GM13976 (cell line): ENCODE results near the gene MBNL2.

Experiments
- DNase-seq: peaks from one replicate; pipeline ENCODE4 v3.0.0; 2012; ENCODE audit warnings: low spot score
- in situ Hi-C: fragments of 300-500 bp; cut with MboI; formaldehyde crosslinking; loops from one replicate; pipeline ENCODE4 v1.12.0; 2022; ENCODE audit warnings: low sequenced_read_pairs, mixed read lengths, inconsistent platforms; ENCODE audit not compliant: unreplicated experiment
- TF ChIP-seq, protein P1 (sequence below): IDR thresholded peaks from 2 replicates; pipeline ENCODE4 v1.5.1; 2012; ENCODE audit warnings: borderline replicate concordance, mild to moderate bottlenecking; ENCODE audit not compliant: insufficient read depth; ENCODE audit errors: extremely low read depth, missing control alignments, control extremely low read depth

MBNL2 gene

DNA sequence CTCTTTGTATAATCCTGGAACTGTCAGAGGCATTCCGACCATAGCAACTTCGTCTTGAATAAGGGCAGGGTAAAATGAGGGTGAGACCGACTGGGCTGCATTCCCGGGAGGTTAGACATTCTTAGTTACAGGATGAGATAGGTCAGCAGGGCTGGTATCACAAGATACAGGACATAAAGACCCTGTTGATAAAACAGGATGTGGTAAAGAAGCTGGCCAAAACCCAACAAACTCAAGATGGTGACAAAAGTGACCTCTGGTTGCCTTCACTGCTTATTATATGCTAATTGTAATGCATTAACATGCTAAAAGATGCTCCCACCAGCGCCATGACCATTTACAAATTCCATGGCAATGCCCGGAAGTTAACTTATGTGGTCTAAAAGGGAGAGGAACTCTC, 27.7 kb upstream of the MBNL2 start:
- DNase-seq: no peak
- in situ Hi-C loops: no loop called here
- TF ChIP-seq, protein P1, sequence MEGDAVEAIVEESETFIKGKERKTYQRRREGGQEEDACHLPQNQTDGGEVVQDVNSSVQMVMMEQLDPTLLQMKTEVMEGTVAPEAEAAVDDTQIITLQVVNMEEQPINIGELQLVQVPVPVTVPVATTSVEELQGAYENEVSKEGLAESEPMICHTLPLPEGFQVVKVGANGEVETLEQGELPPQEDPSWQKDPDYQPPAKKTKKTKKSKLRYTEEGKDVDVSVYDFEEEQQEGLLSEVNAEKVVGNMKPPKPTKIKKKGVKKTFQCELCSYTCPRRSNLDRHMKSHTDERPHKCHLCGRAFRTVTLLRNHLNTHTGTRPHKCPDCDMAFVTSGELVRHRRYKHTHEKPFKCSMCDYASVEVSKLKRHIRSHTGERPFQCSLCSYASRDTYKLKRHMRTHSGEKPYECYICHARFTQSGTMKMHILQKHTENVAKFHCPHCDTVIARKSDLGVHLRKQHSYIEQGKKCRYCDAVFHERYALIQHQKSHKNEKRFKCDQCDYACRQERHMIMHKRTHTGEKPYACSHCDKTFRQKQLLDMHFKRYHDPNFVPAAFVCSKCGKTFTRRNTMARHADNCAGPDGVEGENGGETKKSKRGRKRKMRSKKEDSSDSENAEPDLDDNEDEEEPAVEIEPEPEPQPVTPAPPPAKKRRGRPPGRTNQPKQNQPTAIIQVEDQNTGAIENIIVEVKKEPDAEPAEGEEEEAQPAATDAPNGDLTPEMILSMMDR: no peak

DNA sequence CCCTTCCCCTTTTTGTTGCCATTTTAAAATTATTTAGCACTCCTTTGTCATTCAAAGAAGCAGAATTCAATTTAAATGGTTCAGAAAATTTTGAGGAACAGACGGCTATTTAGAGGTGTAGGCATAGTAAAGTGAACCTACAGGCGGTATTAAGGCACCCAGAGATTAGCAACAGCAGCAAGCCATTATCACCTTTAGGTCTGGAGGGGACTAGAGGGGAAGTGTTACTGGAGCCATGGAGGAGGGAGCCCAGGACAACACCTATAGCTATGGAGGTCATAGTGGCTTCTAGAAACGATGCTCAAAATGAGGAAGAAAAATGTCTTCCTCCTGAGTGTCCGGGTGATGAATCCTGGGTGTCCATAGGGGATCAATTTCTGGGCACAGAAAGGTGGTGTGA, 25.8 kb upstream of the MBNL2 start:
- TF ChIP-seq, protein P1: no peak
- in situ Hi-C loops: no loop called here
- no peak for DNase-seq

DNA sequence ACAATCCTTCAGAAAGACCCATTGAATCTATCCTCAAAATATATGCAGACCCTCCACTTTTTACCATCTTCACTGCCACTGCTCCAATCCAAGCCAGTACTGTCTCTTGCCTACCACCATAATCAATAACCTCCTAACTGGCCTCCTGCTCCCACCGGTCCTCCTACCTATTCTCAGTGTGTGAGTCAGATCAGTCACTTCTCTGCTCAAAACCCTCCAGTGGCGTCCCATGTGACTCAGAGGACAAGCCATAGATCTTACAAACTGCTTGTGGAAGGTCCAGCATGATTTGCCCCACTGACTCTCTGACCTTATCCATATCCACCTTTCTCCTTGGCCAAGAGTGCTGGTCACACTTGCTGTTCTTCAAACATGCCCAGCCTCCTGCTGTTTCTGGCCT, 23.4 kb upstream of the MBNL2 start:
- in situ Hi-C loops: no loop called here
- no peak for DNase-seq
- TF ChIP-seq, protein P1: no peak

DNA sequence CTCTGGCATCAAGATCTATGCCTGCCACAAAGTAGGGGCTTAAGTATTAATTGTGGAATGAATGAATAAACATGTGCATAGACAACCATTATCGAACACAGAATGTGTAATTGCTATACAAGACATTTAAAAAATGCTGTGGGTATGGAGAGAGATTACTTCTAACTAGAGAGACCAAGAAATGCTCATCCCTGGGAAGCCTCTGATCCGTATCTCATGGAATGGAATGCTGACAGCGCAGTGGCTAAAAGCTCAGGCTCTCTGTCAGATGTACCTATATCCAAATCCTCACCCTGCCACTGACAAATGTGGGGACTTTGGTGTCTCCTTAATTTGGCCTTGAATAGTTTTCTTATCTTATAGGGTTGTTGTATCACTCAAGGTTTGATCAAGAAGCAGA, 22.7 kb upstream of the MBNL2 start:
- TF ChIP-seq, protein P1: no peak

DNA sequence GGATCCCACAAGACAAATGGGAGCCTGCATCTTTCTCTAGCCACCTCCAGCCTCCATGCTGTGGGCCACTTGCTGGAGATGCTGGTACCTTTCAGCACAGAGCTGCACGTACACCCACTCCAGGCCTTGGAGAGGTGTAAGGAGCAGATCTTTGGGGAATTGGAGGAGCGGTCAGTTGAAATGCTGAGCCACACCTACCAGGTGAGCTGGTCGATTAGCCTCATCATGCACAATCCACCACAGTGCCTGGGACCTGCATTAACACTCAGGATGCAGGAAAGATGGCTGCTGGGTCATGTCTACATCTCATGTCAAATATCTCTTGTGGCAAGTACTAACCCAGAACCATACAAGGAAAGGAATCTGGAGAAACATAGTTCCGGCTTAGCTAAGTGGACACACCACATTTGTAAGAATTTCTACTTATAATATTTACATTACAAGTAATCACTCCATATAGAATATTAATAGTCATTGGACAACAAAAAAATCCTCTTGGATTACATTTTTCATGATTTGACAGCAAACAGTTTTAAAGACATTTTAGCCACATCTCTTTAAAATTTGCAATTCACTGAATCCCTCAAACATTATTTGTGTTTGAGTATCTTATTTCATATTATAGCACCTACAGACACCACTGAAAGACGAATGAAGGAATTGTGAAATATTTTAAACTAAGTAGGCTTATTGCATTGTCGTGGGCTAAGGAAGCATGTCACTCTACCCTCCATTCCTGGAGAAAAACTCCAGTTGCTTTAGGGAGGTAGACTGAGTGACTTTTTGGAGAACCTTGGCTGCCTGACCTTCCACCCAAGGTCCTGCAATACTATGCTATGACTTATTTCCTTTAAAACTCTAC, 21.8 kb upstream of the MBNL2 start:
- in situ Hi-C loops: no loop called here
- TF ChIP-seq, protein P1: no peak
- no peak for DNase-seq

More for the DNA sequence above, 22.7 kb upstream of the MBNL2 start:
- in situ Hi-C loops: no loop called here
- no peak for DNase-seq

DNA sequence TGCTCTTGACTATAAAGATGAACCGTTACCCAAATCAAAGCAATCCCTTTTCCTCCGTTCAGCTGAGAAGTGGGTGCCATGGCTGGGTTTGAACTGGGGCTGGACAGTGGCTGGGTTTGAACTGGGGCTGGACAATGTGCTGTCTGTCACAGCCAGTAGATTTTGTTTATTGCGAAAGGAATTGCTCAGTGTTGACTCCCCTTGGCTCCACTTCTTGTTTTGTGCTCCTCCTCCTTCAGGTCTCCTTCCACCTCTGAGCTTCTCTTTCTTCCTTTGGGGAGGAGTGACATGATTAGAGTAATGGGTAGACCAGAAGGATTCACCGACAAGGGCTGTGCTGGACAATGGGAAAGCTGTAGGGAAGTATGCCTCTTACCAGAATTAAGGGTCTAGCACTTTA, 19.4 kb upstream of the MBNL2 start:
- TF ChIP-seq, protein P1: no peak
- in situ Hi-C loops: no loop called here
- no peak for DNase-seq
